Liver (tissue), 3 donors: ENCODE results near the gene PPP1R26.

Experiments
- ATF3 ChIP-seq: IDR thresholded peaks from 2 replicates; pipeline ENCODE4 v1.6.1; 2016; ENCODE audit warnings: antibody characterized with exemption
- CTCF ChIP-seq: fragments of 150-350 bp; IDR thresholded peaks from 2 replicates; pipeline ENCODE4 v1.5.1; 2017; ENCODE audit warnings: improper control_type of control experiment, low read depth, low read length; ENCODE audit not compliant: missing input control
- EGR1 ChIP-seq, 2 donors: IDR thresholded peaks; 2 replicates each; pipeline ENCODE4 v1.6.1; 2016 to 2018; ENCODE audit warnings: antibody characterized with exemption in 2 of 2, low read depth in 2 of 2
- JUND ChIP-seq, 2 donors: IDR thresholded peaks; 2 replicates each; pipeline ENCODE4 v1.6.1; 2016; ENCODE audit warnings: antibody characterized with exemption in 2 of 2
- RAD21 ChIP-seq, 2 donors: IDR thresholded peaks; 2 replicates each; pipeline ENCODE4 v1.6.1; 2016; ENCODE audit warnings: antibody characterized with exemption in 2 of 2, mild to moderate bottlenecking in 2 of 2
- TAF1 ChIP-seq: conservative IDR thresholded peaks from 2 replicates; pipeline ENCODE4 v1.6.1; 2016; ENCODE audit warnings: antibody characterized with exemption, mild to moderate bottlenecking
- YY1 ChIP-seq: IDR thresholded peaks from 2 replicates; pipeline ENCODE4 v1.6.1; 2016; ENCODE audit warnings: antibody characterized with exemption, mild to moderate bottlenecking
- ZBTB33 ChIP-seq: IDR thresholded peaks from 2 replicates; pipeline ENCODE4 v1.6.1; 2016; ENCODE audit warnings: antibody characterized with exemption
- donor health status: healthy.
- donor health status: healthy.

- no peak for TF ChIP-seq CTCF
- TF ChIP-seq JUND (IDR thresholded peaks at IDR 0.05), result no peak
- TF ChIP-seq TAF1, result no peak
- no peak for TF ChIP-seq ZBTB33
- TF ChIP-seq ATF3, result no peak
- no peak for TF ChIP-seq YY1
- TF ChIP-seq RAD21 (IDR thresholded peaks at IDR 0.05), result no peak
- TF ChIP-seq EGR1 (IDR thresholded peaks at IDR 0.05; ENCODE audit: low read depth in 2 of 2), result no peak
Measured at GRCh38 chr9:135530146-135530545, 50.6 kb downstream of the PPP1R26 start.
